Subcutaneous adipose tissue (tissue), 4 donors: ENCODE results near the gene RBFOX2. TPM values are rescaled to one million over a fixed set of nuclear protein-coding genes. Genes with fewer than 3 reads are reported as not detected.

ENCODE experiments used
- total RNA-seq, 4 donors: library from RNA; depleted of rRNA; stranded (reverse); fragments of >200 nt; gene quantifications; one replicate each; pipeline ENCODE4 v1.1.0, GENCODE V29; 2016
- TF ChIP-seq, protein P1 (sequence below): fragments of 450-650 bp; IDR thresholded peaks from one replicate; pipeline ENCODE4 v1.5.1; 2016; ENCODE audit warnings: low read depth, mild to moderate bottlenecking, control low read depth, antibody characterized with exemption, moderate library complexity

The RBFOX2 gene
- total RNA-seq, 4 donors from 2014 or later, result 46.7 to 64.1 (median 51.5) TPM

DNA sequence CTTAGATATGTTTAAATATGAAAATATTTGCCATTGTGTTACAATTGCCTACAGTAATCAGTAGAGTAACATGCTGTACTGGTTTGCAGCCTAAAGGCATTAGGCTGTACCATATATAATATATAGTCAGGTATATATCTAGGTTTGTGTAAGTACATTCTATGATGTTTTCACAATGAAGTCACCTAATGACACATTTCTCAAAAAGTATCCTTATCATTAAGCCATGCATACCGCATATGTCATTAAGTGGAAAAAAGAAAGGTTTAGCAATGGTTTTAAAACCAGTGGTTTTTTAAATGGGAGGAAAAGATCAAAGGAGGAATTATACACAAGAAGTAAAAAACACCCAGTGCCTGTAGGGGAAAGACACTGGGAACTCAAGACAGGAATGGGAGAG is 122.7 kb downstream of the RBFOX2 start:
- TF ChIP-seq, protein P1, sequence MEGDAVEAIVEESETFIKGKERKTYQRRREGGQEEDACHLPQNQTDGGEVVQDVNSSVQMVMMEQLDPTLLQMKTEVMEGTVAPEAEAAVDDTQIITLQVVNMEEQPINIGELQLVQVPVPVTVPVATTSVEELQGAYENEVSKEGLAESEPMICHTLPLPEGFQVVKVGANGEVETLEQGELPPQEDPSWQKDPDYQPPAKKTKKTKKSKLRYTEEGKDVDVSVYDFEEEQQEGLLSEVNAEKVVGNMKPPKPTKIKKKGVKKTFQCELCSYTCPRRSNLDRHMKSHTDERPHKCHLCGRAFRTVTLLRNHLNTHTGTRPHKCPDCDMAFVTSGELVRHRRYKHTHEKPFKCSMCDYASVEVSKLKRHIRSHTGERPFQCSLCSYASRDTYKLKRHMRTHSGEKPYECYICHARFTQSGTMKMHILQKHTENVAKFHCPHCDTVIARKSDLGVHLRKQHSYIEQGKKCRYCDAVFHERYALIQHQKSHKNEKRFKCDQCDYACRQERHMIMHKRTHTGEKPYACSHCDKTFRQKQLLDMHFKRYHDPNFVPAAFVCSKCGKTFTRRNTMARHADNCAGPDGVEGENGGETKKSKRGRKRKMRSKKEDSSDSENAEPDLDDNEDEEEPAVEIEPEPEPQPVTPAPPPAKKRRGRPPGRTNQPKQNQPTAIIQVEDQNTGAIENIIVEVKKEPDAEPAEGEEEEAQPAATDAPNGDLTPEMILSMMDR, result no peak

DNA sequence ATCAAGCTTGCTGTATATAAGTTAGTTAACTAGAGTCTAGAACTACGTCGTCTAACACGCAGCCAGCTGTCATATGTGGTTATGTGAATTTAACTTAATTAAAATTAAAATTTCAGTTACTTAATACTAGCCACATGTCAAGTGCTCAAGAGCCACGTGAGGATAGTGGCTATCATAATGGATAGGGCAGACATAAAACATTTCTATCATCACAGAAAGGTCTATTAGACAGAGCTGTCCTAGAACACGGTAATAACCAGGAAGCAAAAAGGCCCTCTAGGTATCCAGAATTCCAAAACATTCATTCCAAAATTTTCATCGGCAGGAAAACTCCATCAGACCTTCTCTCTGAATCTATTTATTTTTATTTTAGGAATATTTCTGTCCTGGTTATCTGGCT is 123.9 kb downstream of the RBFOX2 start:
- TF ChIP-seq, protein P1, result no peak

DNA sequence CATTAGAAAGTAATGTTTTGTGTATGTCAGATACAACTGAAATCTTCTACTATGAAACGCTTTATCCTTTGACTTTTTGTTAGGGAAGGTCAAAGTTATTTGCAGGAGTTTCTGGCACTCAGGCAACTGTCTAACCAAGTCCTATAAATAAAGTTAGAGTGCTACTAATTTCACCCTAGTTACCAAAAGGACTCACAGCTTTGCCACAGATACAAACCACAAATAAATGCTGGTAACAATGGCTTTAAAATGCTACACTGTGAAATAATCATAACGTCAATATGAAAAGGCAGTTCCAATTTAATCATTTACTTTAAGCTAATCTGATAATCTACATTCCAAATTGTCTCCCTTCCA is 124.3 kb downstream of the RBFOX2 start:
- TF ChIP-seq, protein P1, result no peak

DNA sequence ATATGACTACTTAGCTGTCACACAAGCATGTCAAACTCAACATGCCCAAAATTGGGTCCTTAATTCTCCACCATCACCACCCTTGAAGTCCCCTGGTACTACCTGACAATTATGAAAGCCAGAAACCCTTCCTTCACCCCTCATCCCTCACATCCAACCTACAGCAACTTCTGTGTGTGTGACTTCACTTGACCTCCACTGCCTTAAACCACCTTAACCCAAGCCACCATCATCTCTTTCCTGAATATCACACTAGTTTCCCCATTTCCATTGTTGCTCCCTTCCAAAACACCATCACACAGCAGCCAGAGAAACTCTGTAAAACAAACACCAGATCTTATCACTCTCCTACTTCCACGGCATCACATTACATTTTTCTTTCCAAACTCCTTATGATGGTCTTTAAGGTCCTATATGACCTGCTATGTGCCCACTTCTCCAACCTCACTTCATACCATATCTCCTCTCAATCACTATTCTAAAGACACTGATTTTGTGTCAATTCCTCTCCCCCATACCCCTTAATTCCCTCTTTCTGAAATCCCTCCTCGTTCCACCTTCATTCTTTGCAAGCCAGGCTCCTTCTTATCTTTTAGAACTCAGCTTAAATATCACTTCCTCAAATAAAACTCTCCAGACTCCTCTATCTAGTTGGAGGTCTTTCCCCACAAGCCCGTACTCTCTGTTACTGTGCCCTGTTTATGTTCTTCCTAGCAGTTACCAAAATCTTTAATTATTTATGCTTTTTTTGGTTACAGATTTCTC is 124.9 kb downstream of the RBFOX2 start:
- TF ChIP-seq, protein P1, result no peak

DNA sequence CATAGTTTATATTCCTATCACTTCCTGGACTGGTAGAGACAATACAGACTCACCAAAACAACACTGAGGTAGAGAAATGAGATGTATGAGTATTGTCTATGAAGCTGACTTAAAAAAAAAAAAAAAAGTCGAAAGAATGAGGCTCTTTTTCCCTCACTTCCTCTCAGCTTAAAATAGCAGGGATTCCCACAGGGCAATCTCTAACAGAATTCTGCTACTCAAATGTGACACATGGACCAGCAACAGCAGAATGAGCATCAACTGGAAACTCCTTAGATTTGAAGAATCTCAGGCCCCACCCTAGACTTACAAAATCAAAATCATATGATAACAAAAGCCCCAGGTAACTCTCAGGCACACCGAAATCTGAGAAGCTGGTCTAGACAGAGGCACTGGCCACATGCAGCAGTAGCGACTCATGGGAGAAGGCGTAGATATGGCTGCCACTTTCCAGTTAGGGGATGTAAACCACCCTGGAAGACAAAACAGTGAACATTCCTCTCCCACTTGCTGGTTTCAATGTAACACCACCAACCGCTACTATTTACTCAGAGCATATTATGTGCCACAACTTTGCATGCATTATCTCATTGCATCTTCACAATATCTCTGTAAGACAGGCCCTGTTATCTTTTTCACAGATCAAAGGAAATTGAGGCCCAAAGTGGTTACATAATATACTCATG is 128.0 kb downstream of the RBFOX2 start:
- TF ChIP-seq, protein P1, result no peak

DNA sequence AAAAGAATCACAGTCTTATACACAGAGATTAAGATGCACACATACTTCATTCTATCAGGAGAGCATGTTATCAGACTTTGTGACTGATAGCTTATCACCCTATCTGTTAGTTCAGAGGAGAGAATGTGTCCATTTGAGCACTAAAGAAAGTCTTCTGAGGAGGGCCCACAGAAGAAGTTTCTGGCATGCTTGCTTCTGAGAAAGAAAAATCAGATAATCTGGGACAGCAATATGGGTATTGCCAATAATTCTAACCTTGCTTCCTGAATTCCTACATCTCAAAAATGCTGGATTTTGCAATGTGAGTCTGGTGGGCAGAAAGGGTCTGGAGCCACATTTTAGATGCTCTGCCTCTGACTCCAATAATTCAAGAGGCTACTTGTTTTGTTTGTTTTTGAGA is 128.9 kb downstream of the RBFOX2 start:
- TF ChIP-seq, protein P1, result no peak

DNA sequence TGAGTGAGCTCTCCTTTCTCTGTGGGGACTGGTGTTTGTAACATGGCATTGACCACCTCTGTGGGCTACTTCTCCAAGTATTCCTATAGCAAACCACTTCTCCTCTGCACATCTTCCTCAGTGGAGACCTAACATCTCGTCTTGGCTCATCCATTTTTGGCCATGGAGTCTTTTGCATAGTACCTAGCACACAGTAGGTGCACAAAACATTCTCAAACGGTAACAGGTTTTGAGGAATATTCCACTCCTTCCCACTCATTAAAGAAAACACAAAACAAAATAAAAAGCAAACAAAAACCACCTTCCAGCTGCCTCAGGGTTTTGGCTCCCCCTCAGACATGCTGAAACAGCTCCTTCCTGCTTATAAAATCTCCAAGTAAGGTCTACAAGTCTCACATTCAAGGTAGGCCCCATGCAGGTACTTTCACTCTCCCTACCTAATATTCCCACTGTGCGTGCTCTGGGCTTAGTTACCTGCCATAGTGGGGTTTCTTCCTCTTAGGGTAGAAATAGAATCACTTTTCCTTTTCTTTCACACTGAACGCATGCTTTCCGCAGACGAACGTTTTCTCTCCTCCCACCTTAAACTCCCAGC is 132.4 kb downstream of the RBFOX2 start:
- TF ChIP-seq, protein P1, result no peak
